H1 (cell line): ENCODE measurements around the gene PVALB. TPM values are rescaled to one million over a fixed set of nuclear protein-coding genes. Genes with fewer than 3 reads are reported as not detected.

Source experiments
- CTCF ChIA-PET: fragments of 300-600 bp; sonication (Branson Sonifier 250); formaldehyde crosslinking; loops from one replicate; lab custom pipeline; 2021; ENCODE audit not compliant: partially characterized antibody; lab: Charles Lee
- POLR2A ChIA-PET: fragments of 300-600 bp; sonication (Branson Sonifier 250); formaldehyde crosslinking; loops from one replicate; lab custom pipeline; 2021; ENCODE audit warnings: inconsistent platforms; ENCODE audit not compliant: partially characterized antibody; lab: Charles Lee
- DNase-seq, 2 experiments: peaks; one replicate each; pipeline versions ENCODE4 v3.0.0 to v3.0.0-alpha.2; 2010 to 2022; ENCODE audit warnings: low spot score in 2 of 2, low read depth in 1 of 2, mixed read lengths in 1 of 2
- FAIRE-seq: peaks from 2 replicates; lab custom pipeline; 2011; peaks lifted over from hg19 to GRCh38; lab: Jason Lieb, UNC
- H2AFZ ChIP-seq: 2 replicates; pipeline ENCODE4 v1.8.1; 2012; ENCODE audit warnings: low read length, inconsistent platforms
- H2AK5ac ChIP-seq: 2 replicates; pipeline ENCODE4 v1.6.1; 2013; ENCODE audit warnings: low read depth, low read length
- H2BK120ac ChIP-seq: replicated peaks from 2 replicates; pipeline ENCODE3; 2013; ENCODE audit warnings: low read depth, low read length, inconsistent platforms
- H2BK12ac ChIP-seq: 2 replicates; pipeline ENCODE4 v1.6.1; 2013; ENCODE audit warnings: low read depth, low read length
- H2BK15ac ChIP-seq: 2 replicates; pipeline ENCODE4 v1.6.1; 2013; ENCODE audit warnings: low read length
- H2BK20ac ChIP-seq: 2 replicates; pipeline ENCODE4 v1.6.1; 2013; ENCODE audit warnings: low read length
- H2BK5ac ChIP-seq: 2 replicates; pipeline ENCODE4 v1.6.1; 2013; ENCODE audit warnings: low read depth, low read length
- H3K14ac ChIP-seq: 2 replicates; pipeline ENCODE4 v1.6.1; 2013; ENCODE audit warnings: inconsistent platforms; ENCODE audit not compliant: insufficient read length
- H3K18ac ChIP-seq: 2 replicates; pipeline ENCODE4 v1.6.1; 2013; ENCODE audit warnings: low read length; ENCODE audit errors: extremely low read depth
- H3K23ac ChIP-seq: 2 replicates; pipeline ENCODE4 v1.6.1; 2013; ENCODE audit warnings: inconsistent platforms; ENCODE audit not compliant: insufficient read length
- H3K23me2 ChIP-seq: 2 replicates; pipeline ENCODE4 v1.6.1; 2013; ENCODE audit warnings: low read depth, low read length
- H3K27ac ChIP-seq: 2 replicates; pipeline ENCODE4 v1.6.1; 2011; ENCODE audit warnings: low read depth, low read length, inconsistent platforms
- H3K27me3 ChIP-seq, 4 experiments: replicated peaks in 1 of 4; 1 replicate in 1 of 4; 2 replicates in 3 of 4; pipeline versions ENCODE4 v1.6.1 to v1.8.1; 2011 to 2013; ENCODE audit warnings: low read length in 3 of 4, mild to moderate bottlenecking in 3 of 4, inconsistent platforms in 2 of 4, mixed read lengths in 2 of 4, moderate library complexity in 1 of 4; ENCODE audit not compliant: control insufficient read depth in 3 of 4, insufficient read depth in 3 of 4; ENCODE audit errors: extremely low read depth in 1 of 4
- H3K36me3 ChIP-seq, 4 experiments: 2 replicates each; pipeline versions ENCODE4 v1.6.1 to v1.8.1; 2011 to 2013; ENCODE audit warnings: mild to moderate bottlenecking in 4 of 4, low read length in 3 of 4, moderate library complexity in 2 of 4, control low read depth in 1 of 4, inconsistent platforms in 1 of 4; ENCODE audit not compliant: insufficient read depth in 4 of 4, control insufficient read depth in 2 of 4
- H3K4ac ChIP-seq: replicated peaks from 2 replicates; pipeline ENCODE3; 2013; ENCODE audit warnings: low read length, low read depth, mixed read lengths, inconsistent platforms; ENCODE audit not compliant: insufficient read length
- H3K4me1 ChIP-seq, 4 experiments: replicated peaks in 1 of 4; 1 replicate in 1 of 4; 2 replicates in 3 of 4; pipeline versions ENCODE4 v1.6.1 to v1.8.1; 2011 to 2013; ENCODE audit warnings: low read length in 3 of 4, inconsistent platforms in 2 of 4, mixed read lengths in 1 of 4; ENCODE audit not compliant: insufficient read depth in 4 of 4, control insufficient read depth in 3 of 4
- H3K4me2 ChIP-seq, 2 experiments: 2 replicates each; pipeline versions ENCODE4 v1.6.1 to v1.8.1; 2011 to 2013; ENCODE audit warnings: low read depth in 2 of 2, low read length in 2 of 2, control low read depth in 1 of 2, inconsistent platforms in 1 of 2, mild to moderate bottlenecking in 1 of 2; ENCODE audit not compliant: insufficient read depth in 1 of 2
- H3K4me3 ChIP-seq, 4 experiments: fragments of 200-600, 300-600 bp in 1 of 4; sonication (generic), shearing (Covaris generic), sonication (Bioruptor Twin) in 1 of 4; 2 replicates each; pipeline versions ENCODE4 v1.5.1 to v1.8.1; 2011 to 2016; ENCODE audit warnings: low read length in 4 of 4, low read depth in 3 of 4, control low read depth in 2 of 4, inconsistent platforms in 2 of 4, mild to moderate bottlenecking in 2 of 4, mixed read lengths in 1 of 4, moderate library complexity in 1 of 4; ENCODE audit not compliant: insufficient read depth in 2 of 4; ENCODE audit errors: extremely low read depth in 1 of 4
- H3K56ac ChIP-seq: replicated peaks from 2 replicates; pipeline ENCODE3; 2013; ENCODE audit warnings: low read depth, mild to moderate bottlenecking, mixed read lengths, low read length, inconsistent platforms; ENCODE audit not compliant: insufficient read length
- H3K79me1 ChIP-seq: 2 replicates; pipeline ENCODE4 v1.6.1; 2013; ENCODE audit warnings: low read depth, low read length, control low read depth
- H3K79me2 ChIP-seq, 2 experiments: 2 replicates each; pipeline versions ENCODE4 v1.6.1 to v1.8.1; 2012 to 2013; ENCODE audit warnings: low read length in 2 of 2, mild to moderate bottlenecking in 2 of 2, inconsistent platforms in 1 of 2; ENCODE audit not compliant: insufficient read depth in 2 of 2, control insufficient read depth in 1 of 2
- H3K9ac ChIP-seq, 4 experiments: replicated peaks in 1 of 4; 1 replicate in 1 of 4; 2 replicates in 3 of 4; pipeline versions ENCODE4 v1.6.1 to v1.8.1; 2011 to 2013; ENCODE audit warnings: low read depth in 3 of 4, low read length in 3 of 4, control low read depth in 2 of 4, mild to moderate bottlenecking in 2 of 4, moderate library complexity in 2 of 4, inconsistent platforms in 1 of 4; ENCODE audit errors: extremely low read depth in 1 of 4
- H3K9me3 ChIP-seq, 2 experiments: 2 replicates each; pipeline versions ENCODE4 v1.6.1 to v1.8.1; 2012 to 2013; ENCODE audit warnings: mild to moderate bottlenecking in 2 of 2, moderate library complexity in 2 of 2, control low read depth in 1 of 2, inconsistent platforms in 1 of 2, low read depth in 1 of 2, low read length in 1 of 2, mixed read lengths in 1 of 2; ENCODE audit not compliant: insufficient read depth in 2 of 2
- H4K20me1 ChIP-seq, 2 experiments: replicated peaks in 1 of 2; 2 replicates each; pipeline versions ENCODE3 to v1.8.1; 2011 to 2013; ENCODE audit warnings: inconsistent platforms in 2 of 2, low read length in 2 of 2, mild to moderate bottlenecking in 1 of 2; ENCODE audit not compliant: insufficient read depth in 2 of 2, control insufficient read depth in 1 of 2
- H4K5ac ChIP-seq: 2 replicates; pipeline ENCODE4 v1.6.1; 2013; ENCODE audit warnings: low read length, low read depth, mixed read lengths, inconsistent platforms; ENCODE audit not compliant: insufficient read length
- H4K8ac ChIP-seq: 2 replicates; pipeline ENCODE4 v1.8.0; 2013; ENCODE audit warnings: mild to moderate bottlenecking, moderate library complexity, low read length, inconsistent platforms; ENCODE audit not compliant: insufficient read depth; ENCODE audit errors: extremely low read depth
- H4K91ac ChIP-seq: replicated peaks from 2 replicates; pipeline ENCODE3; 2013; ENCODE audit warnings: low read length, mixed read lengths, inconsistent platforms; ENCODE audit not compliant: insufficient read length
- ASH2L ChIP-seq: fragments of 200-600, 300-600 bp; sonication (generic); IDR thresholded peaks from one replicate; pipeline ENCODE4 v1.7.1; 2017; ENCODE audit warnings: low read length
- EP300 ChIP-seq, 2 experiments: IDR thresholded peaks; 1 replicate in 1 of 2; 2 replicates in 1 of 2; pipeline ENCODE4 v1.6.1; 2011 to 2012; ENCODE audit warnings: low read depth in 2 of 2, low read length in 2 of 2, mild to moderate bottlenecking in 2 of 2, borderline replicate concordance in 1 of 2, inconsistent platforms in 1 of 2, moderate library complexity in 1 of 2
- FOSL1 ChIP-seq: IDR thresholded peaks from 2 replicates; pipeline ENCODE4 v1.6.1; 2011; ENCODE audit warnings: mild to moderate bottlenecking, low read depth, low read length, moderate library complexity; ENCODE audit not compliant: insufficient read depth
- HDAC6 ChIP-seq: IDR thresholded peaks from one replicate; pipeline ENCODE4 v1.7.1; 2012; ENCODE audit warnings: low read depth, mild to moderate bottlenecking, inconsistent platforms, low read length, moderate library complexity
- PHF8 ChIP-seq: fragments of 200-600 bp; sonication (generic); conservative IDR thresholded peaks from 2 replicates; pipeline ENCODE4 v1.7.1; 2012; ENCODE audit warnings: low read depth, mild to moderate bottlenecking, inconsistent platforms, low read length, moderate library complexity
- RAD21 ChIP-seq, 2 experiments: IDR thresholded peaks in 1 of 2; conservative IDR thresholded peaks in 1 of 2; 2 replicates each; pipeline ENCODE4 v1.6.1; 2011; ENCODE audit warnings: low read depth in 2 of 2, low read length in 2 of 2, improper control_type of control experiment in 1 of 2, inconsistent platforms in 1 of 2, mild to moderate bottlenecking in 1 of 2, moderate library complexity in 1 of 2
- RNF2 ChIP-seq: fragments of 200-900, 300-1000 bp; sonication (generic); IDR thresholded peaks from 2 replicates; pipeline ENCODE4 v1.7.1; 2016; ENCODE audit warnings: borderline replicate concordance, low read depth, mild to moderate bottlenecking, antibody characterized with exemption, low read length; ENCODE audit not compliant: poor library complexity, severe bottlenecking; ENCODE audit errors: missing control alignments
- SP4 ChIP-seq: IDR thresholded peaks from 2 replicates; pipeline ENCODE4 v1.6.1; 2012; ENCODE audit warnings: low read length, inconsistent platforms
- SUZ12 ChIP-seq: fragments of 200-600 bp; sonication (generic); IDR thresholded peaks from 2 replicates; pipeline ENCODE4 v1.6.1; 2012; ENCODE audit warnings: mild to moderate bottlenecking, inconsistent platforms, low read length, moderate library complexity, mixed read lengths
- TCF12 ChIP-seq: IDR thresholded peaks from 2 replicates; pipeline ENCODE4 v1.6.1; 2011; ENCODE audit warnings: low read depth, mild to moderate bottlenecking, low read length
- TEAD4 ChIP-seq: IDR thresholded peaks from 2 replicates; pipeline ENCODE4 v1.6.1; 2012; ENCODE audit warnings: low read depth, low read length, inconsistent platforms, mixed read lengths
- WGBS, 2 experiments: shearing (Covaris generic) in 1 of 2; methylation state at CpG; one replicate each; pipeline versions ENCODE4 v1.1.6 to v1.1.7; 2013 to 2015; ENCODE audit warnings: low lambda C conversion rate in 2 of 2, mixed read lengths in 2 of 2, inconsistent platforms in 1 of 2, low coverage in 1 of 2, missing lambda C conversion rate in 1 of 2; ENCODE audit not compliant: insufficient replicate concordance in 2 of 2, insufficient coverage in 1 of 2, insufficient read length in 1 of 2; ENCODE audit errors: extremely low coverage in 1 of 2, missing lambda C conversion rate in 1 of 2; 5-methylcytosine and 5-hydroxymethylcytosine counted together
- polyA plus RNA-seq, 7 experiments: library from polyadenylated mRNA; depleted of rRNA in 3 of 7; stranded (reverse) in 5 of 7; unstranded in 2 of 7; fragments of >200 nt in 5 of 7; fragments of 200-250 nt in 2 of 7; gene quantifications; 1 replicate in 5 of 7; 2 replicates in 1 of 7; 4 replicates in 1 of 7; pipeline versions ENCODE4 v1.2.1 to v1.2.3, GENCODE V29; 2011 to 2013; ENCODE audit warnings: missing spikeins in 2 of 7, mixed read lengths in 2 of 7
- total RNA-seq: library from RNA; stranded (reverse); fragmentation: NEBNext Ultra II Directional; extraction: Animal tissue kit (Norgen Biotek cat#: 25700); gene quantifications from 2 replicates; pipeline ENCODE4 v1.2.1, GENCODE V29; 2021

PVALB gene
- total and polyA plus RNA-seq, 2 of the 8 experiments (the other 6 are each of a cell fraction or from before 2014, with no cell fraction given) = 1.7 to 5.4 TPM

GRCh38 chr22:36838119-36839030 is 21.5 kb upstream of the PVALB start:
- Histone ChIP-seq H3K79me1 (no peaks in the 10 kb centered on the region), H4K20me1 (no peaks in the 10 kb centered on the region), H3K4me1 (no peaks in the 10 kb centered on the region), H2AFZ (no peak overlapping the region), H3K56ac (no peak overlapping the region), H2AK5ac (no peak overlapping the region; the same call in 1 of the 2 replicates), H4K8ac (no peak overlapping the region; the same call in 1 of the 2 replicates), H3K23me2 (peaks cover 3% of the 10 kb centered on the region; the same call in 1 of the 2 replicates), H3K23ac (no peak overlapping the region), H3K9me3 (peaks cover 3 to 9% of the 10 kb centered on the region in 2 experiments; a peak in 2 of 4 replicates), H3K14ac (no peak overlapping the region), H4K91ac (no peak overlapping the region), H3K27me3 (no peaks in the 10 kb centered on the region), H2BK5ac (no peak overlapping the region), H2BK12ac (no peak overlapping the region), H2BK15ac (no peak overlapping the region), H3K79me2 (no peaks in the 10 kb centered on the region), H3K18ac (no peak overlapping the region), H3K4ac (no peak overlapping the region), H3K36me3 (no peaks in the 10 kb centered on the region), H3K4me3 (no peak overlapping the region), H3K9ac (no peak overlapping the region), H3K27ac (no peak overlapping the region), H2BK120ac (no peak overlapping the region), H3K4me2 (no peak overlapping the region), H4K5ac (no peak overlapping the region), H2BK20ac (no peak overlapping the region)
- WGBS, 2 experiments = 78% methylated on average over 10 of the region's 10 CpGs; no CpG with 5 or more reads in 1 of the 2 experiments
- DNase-seq (no peak), FAIRE-seq (no peak)
- ChIA-PET POLR2A (no interaction called here), CTCF (interaction anchor here (1.2 kb wide), 1 partner anchor 34 kb away, joined by 3 read pairs; no protein-coding TSS in a partner anchor)
- no peak for TF ChIP-seq FOSL1
- no peak for TF ChIP-seq RNF2
- TF ChIP-seq TEAD4 = no peak
- no peak for TF ChIP-seq SP4
- no peak for TF ChIP-seq TCF12
- no peak for TF ChIP-seq RAD21 (IDR thresholded peaks at IDR 0.05 in 1 of 2, conservative IDR thresholded peaks at IDR 0.05 in 1 of 2; ENCODE audit: low read depth in 2 of 2, low read length in 2 of 2)
- TF ChIP-seq HDAC6 = no peak
- no peak for TF ChIP-seq ASH2L
- no peak for TF ChIP-seq EP300 (IDR thresholded peaks at IDR 0.05; ENCODE audit: borderline replicate concordance in 1 of 2, low read depth in 2 of 2, low read length in 2 of 2)
- no peak for TF ChIP-seq PHF8
- no peak for TF ChIP-seq SUZ12
